AG09309 (cell line): ENCODE measurements around the gene NPIPA8.
"Not testable (repeated sequence)": the region's sequence is repeated elsewhere in the genome, so short reads cannot be mapped to it uniquely, and the experiment has no call there.

Source experiments
- DNase-seq: peaks from one replicate; pipeline ENCODE4 v3.0.0-alpha.2; 2010; ENCODE audit warnings: low read depth
- H3K4me3 ChIP-seq: 2 replicates; pipeline ENCODE4 v1.5.1; 2011; ENCODE audit warnings: mild to moderate bottlenecking, low read depth, low read length, moderate library complexity; ENCODE audit not compliant: control insufficient read depth

The NPIPA8 gene

DNA sequence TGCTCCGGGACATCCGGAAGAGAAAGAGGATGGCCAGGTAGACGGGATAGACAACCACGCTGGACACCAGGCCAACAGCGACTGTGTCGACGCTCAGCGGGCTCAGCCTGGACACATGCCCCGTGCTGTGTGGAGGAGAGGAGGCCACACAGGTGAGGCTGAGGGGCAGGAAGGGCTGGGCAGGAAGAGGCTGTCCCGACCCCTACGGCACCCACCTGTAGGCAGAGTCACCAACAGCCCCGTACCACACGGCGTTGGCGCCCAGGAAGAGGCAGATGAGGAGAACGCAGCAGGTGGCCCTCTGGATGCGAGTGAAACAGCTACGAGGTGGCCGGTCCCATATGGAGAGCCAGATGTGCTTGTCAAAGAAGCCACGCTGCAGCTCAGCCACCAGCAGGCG, at the start of gene NPIPA8:
Gene NPIPA8 (minus strand): TSS at position 101 of the 400 bp plus-strand sequence. CDS start 4,074 bp downstream, outside the sequence.
- not testable (repeated sequence) for H3K4me3 ChIP-seq, DNase-seq

DNA sequence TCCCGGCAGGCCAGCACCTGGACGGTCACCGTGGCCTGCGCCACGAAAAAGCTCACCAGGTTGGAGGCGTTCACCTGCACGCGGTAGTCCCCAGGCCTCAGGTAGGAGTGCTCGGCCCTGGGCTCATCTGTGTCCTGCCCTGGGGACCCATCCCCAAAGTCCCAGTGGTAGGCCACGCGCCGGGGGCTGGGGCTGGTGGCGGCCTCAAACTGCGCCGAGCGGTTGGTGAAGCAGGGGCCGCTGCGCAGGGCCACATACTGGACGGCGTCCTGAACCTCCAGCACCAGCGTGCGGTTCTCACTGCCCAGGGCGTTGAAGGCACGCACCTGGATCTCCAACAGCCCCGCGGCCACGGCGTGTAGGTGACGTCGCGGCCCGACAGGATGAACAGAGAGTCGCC, 48.7 kb upstream of the NPIPA8 start:
- H3K4me3 ChIP-seq, DNase-seq: not testable (repeated sequence)

DNA sequence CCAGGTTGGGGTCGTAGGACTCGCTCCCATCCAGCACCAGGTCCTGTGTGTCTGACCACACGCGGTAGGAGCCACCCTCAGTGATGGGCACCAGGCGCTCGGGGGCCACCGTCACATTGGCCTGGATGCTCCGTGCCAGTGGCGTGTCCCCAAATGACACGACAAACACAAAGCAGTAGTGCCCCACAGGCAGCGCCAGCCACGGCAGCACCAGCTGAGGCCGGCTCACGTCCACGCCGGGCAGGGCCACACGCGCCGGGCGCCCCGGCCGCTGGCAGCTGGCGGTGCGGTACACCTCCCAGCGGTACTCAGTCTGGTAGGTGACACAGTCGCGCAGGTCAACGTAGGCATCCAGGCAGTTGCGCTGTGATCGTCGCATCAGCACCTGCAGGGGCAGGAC, 48.3 kb upstream of the NPIPA8 start:
- not testable (repeated sequence) for DNase-seq, H3K4me3 ChIP-seq

DNA sequence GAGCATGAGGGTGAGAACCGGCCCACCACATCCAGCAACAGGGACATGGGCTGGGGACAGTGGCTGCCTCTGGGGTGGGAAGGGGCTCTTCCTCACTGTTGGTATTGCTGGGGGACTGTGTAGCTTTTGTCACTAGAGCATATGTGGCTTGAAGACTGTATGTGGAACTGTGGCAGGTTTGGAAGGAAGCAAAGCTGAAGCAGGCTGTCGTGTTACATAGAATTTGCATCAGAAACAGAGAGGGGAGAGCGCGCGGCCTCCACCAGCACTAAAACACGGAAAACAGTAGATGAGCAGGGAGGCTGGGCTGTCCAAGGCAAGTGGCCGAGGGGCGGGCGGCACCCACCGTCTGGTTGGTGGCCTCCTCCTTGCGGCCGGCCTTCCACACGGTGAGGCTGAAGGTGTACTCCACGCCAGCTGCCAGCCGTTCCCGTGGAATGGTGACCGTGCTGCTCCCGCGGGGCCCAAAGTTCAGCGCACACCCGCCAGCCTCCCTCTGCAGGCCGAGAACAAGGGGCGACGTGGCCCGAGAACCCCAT, 47.6 kb upstream of the NPIPA8 start:
- DNase-seq, H3K4me3 ChIP-seq: not testable (repeated sequence)

DNA sequence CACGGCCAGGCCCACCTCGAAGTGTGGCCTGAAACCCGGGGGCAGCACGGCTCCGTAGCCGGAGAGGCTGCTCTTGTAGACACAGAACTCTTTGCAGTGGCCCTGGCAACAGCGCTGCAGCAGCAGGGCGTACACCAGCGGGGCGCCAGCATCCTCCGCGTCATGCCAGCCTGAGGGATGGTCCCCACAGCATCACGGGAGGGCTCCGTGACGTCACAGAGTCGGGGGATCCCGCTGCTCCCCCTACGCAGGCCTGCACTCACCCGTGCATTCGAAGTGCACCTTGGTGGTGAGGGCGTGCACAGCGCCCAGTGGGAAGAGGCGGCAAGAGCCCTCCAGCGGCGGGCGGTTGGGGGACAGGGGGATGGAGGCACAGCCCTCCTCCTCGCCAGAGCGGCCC, 46.2 kb upstream of the NPIPA8 start:
- not testable (repeated sequence) for H3K4me3 ChIP-seq

DNA sequence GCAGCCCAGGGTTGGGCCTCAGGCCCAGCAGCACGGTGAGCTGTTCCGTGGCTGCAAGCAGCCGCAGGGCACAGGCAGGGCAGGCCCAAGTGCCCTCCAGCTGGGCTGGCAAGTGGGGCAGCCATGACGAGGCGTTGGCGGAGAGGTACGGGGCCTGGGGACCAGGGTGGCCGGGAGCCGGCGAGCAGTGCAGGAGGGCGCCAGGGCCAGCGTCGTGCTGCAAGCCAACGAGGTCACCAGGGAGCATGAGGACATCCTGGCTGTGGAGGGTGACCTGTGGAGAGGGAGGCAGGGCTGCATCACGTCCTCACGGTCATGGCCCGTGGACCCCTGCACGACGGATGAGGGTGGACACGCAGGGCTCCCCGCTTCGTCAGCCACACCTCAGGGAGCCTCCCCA, 11.2 kb upstream of the NPIPA8 start:
- H3K4me3 ChIP-seq, DNase-seq: not testable (repeated sequence)

More for the DNA sequence above, 46.2 kb upstream of the NPIPA8 start:
- not testable (repeated sequence) for DNase-seq

DNA sequence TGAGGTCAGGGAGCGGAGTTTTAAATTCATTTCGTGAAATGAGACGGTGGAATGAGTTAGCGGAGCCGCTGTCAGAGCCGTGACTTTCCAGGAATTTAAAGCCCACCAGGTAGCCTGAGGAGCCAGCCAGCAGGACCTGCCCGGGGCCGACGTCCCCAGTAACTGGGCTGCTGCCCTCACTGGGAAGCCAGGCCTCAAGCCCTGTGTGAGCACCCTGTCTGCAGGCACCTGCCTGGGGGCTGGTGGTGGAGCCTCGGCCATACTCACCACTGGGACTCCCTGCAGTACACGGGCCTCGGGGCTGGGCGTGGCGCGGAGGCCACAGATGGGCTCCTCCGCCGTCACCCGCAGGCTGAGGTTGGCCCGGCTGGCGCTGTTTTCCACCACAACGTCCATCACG, 10.5 kb upstream of the NPIPA8 start:
- H3K4me3 ChIP-seq, DNase-seq: not testable (repeated sequence)

DNA sequence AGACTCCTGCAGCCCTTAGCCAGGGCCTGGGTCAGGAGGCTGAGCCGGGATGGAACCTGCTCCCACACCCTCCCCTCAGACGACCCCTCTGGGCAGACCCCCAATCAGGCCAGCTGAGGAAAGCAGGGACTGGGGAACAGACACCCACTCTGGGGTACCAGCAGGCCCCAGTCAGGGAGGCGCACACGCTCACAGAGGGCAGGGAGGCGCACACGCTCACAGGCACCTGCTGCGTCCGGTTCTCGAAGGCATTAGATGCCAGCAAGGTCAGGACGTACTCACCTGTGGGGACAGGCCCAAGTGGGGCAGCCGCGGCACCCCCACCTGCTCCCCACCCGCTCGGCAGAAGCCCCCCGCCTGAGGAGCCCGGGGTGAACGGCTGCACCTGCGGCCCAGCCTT, 8.1 kb upstream of the NPIPA8 start:
- H3K4me3 ChIP-seq, DNase-seq: not testable (repeated sequence)

DNA sequence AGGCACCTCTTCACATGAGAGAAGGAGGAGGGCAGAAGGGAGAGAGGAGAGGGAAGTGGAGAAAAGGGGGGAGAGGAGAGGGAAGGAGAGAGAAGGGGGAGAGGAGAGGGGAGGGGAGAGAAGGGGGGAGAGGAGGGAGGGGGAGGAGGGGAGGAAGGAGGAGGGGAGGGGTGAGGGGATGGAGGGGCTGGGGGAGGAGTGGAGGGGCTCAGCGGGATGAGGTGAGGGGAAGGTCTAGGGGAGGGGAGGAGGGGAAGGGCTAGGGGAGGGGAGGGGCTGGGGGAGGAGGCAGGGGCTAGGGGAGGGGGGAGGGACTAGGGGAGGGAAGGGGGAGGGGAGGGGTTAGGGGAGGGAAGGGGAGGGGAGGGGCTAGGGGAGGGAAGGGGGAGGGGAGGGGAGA, 5.5 kb upstream of the NPIPA8 start:
- not testable (repeated sequence) for DNase-seq, H3K4me3 ChIP-seq

DNA sequence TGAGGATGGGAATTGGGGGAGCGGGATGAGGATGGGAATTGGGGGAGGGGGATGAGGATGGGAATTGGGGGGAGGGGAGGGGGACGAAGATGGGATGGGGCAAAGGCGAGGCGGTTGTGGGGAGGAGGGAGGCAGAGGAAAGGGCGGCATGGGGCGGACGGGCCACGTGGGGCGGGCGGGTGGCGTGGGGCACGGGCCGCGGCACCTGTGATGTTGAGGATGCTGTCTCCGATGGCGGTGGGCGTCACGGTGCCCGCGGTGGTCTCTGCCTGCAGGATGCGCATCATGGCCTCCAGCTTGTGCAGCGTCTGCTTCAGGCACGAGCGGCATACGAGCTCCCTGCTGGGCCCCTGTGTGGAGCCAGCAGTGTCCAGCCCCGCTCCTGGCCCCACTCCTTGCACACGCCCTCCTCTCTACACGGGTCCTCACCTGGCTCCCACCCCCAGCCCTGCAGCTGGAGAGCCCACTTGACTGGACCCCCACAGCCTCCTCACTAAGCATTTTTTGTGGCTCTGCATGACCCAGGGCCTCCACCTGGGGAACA, 5.0 kb upstream of the NPIPA8 start:
- DNase-seq, result not testable (repeated sequence)

DNA sequence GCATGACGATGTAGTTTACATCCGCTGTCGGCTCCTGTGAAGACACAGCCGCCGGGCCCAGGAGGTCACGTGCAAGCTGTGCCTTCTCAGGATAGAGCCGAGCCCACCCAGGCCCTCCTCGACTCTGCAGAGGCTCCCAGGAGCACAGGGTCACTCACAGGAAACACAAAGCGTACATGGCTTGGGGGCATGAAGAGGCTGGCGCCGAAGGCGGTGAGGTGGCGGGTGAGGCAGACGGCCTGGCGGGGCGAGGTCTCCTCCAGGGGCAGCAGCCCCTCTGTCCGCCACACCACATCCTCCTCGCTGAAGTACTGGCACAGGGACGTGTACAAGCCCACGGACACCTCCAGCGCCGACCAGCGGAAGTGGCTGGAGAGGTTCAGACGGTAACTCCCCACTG, 2.7 kb upstream of the NPIPA8 start:
- not testable (repeated sequence) for H3K4me3 ChIP-seq, DNase-seq

More for the DNA sequence above, 5.0 kb upstream of the NPIPA8 start:
- H3K4me3 ChIP-seq, result not testable (repeated sequence)

DNA sequence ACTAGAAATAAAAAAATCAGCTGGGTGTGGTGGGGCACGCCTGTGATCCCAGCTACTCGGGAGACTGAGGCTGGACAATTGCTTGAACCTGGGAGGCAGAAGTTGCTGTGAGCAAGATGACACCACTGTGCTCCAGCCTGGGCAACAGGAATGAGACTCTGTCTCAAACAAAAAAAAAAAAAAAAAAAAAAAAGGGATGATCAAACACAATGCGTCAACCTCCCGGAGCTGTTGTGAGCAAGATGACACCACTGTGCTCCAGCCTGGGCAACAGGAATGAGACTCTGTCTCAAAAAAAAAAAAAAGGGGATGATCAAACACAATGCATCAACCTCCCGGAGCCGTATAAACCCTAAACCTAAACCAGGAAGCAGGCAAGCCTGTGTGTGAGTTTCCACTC, 24.7 kb downstream of the NPIPA8 start:
- H3K4me3 ChIP-seq, DNase-seq: not testable (repeated sequence)

DNA sequence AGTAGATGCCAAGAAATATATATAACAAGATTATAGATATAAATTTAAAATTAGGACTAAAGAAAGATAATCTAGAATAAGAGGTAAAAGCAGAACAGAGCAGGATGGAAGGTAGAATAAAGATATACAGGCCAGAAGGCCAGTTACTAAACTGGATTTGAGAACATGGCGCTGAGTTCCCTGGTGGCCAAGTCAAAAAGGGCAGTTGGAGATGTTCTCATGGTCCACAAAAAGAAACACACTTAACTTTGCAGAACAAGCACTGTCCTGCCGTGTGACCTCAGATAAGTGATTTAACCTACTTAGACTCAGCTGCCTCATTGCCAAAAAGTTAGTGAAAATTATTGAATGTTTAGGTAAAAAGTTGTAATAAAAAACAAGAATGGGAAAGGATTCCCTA, 27.4 kb downstream of the NPIPA8 start:
- not testable (repeated sequence) for H3K4me3 ChIP-seq, DNase-seq

DNA sequence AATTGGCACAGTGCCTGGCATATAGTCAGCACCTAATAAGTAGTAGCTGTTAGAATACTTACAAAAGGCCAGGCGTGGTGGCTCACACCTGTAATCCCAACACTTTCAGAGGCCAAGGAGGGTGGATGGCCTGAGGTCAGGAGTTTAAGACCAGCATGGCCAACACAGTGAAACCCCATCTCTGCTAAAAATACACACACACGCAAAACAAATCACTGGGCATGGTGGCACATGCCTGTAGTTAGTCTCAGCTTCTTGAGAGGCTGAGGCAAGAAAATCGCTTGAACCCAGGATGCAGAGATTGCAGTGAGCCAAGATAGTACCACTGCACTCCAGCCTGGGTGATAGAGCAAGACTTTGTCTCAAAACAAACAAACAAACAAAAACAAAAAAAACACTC, 29.3 kb downstream of the NPIPA8 start:
- not testable (repeated sequence) for H3K4me3 ChIP-seq, DNase-seq

DNA sequence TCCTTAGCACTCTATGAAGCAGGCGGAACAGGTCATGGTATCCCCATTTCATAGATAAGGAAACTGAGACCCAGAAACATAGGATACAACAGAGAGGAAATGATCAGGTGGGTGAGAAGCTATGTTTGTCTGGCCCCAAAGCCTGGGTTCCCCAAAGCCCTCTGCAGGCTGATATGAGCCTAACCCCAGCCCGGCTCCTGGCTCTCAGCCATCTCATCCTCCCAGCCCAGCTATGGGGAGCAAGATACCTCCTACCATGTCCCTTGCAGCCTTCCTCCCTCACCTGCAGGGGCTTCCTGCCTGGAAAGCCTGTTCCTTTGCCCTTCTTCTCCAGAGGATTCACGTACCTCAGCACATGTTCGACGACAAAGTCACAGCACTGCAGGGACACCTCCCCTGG, 30.5 kb downstream of the NPIPA8 start:
- not testable (repeated sequence) for DNase-seq, H3K4me3 ChIP-seq

DNA sequence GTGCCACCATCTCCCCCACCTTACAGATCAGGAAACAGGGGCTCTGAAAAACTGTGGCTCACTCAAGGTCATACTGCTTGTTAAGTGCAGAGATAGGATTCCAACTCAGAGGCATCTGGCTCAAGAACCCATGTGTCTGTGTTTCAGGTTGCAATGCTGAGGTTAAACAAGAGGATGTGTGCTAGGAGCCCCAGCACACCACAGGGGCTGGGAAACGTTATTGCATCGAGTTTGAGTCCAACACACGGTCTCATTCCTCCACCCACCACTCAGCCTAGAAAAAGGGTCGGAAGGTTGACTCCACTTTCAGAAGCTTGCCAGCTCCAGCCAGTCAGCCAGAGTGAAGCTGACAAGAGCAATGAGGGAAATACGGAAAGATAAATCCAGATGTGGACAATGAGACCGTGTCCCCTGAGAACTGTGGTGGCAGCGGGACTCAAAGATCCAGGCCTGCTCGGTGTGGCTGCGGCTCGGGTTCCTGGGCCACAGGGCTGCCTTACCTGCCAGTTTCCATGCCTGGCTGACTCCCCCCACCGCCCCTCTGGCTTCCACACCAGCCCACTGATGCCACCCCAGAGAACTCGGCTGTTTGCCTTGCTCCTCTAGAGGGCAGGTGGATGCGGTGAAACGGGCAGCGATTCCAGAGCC, 33.4 kb downstream of the NPIPA8 start:
- H3K4me3 ChIP-seq, DNase-seq: not testable (repeated sequence)

DNA sequence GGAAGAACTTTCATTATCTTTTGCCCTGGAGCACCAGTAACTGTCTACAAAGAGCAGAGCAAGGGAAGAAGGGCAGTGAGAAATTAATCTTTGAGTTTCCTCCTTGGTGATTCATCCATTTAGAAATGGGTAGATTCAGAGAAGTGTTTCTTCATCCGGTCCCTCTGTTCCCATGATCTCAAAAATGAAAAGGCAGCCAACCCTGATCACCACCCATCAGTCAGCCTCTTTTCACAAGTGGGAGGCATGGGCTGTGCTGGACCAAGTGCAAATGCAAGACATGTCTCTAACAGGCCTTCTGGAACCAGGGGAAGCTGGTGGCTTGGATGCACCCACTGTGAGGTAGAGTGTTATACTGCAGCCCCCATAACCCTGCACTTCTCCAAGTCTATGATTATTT, 38.8 kb downstream of the NPIPA8 start:
- H3K4me3 ChIP-seq, result not testable (repeated sequence)

DNA sequence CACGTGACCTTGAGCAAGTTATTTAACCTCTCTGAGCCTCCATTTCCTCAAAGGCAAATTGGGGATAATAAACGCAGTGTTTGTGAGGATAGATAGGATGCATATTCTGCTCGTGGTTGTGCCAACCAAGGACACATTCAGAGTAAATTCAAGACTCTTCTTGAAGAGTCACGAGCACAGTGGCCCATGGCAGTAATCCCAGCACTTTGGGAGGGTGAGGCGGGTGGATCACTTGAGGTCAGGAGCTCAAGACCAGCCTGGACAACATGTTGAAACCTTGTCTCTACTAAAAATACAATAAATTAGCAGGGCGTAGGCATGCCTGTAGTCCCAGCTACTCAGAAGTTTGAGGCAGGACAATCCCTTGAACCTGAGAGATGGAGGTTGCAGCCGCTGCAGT, 39.6 kb downstream of the NPIPA8 start:
- DNase-seq, H3K4me3 ChIP-seq: not testable (repeated sequence)

More for the DNA sequence above, 38.8 kb downstream of the NPIPA8 start:
- not testable (repeated sequence) for DNase-seq

DNA sequence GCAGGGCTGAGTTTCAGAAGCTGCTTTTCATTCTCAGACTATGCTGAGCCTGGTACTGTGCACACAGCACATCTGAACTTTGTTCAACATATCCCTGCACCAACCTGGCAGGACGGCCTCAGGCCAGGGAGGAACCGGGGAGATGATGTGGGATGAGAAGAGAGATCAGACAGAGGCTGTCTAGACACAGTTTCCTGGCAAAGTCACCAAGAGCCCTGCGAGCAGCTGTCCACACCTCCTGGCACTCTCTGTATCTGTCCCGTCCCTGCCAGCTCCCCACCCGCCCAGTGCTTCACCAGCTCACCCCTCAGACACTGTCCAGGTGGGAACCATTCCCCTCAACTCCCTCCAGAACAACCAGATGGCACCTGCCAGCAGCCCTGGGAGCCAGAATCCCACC, 42.2 kb downstream of the NPIPA8 start:
- H3K4me3 ChIP-seq, DNase-seq: not testable (repeated sequence)
